Body of pancreas (tissue), 4 donors: ENCODE measurements around the gene CHN2.

Experiments used
- CTCF ChIP-seq, 7 experiments: fragments of 450-650 bp in 4 of 7; fragments of 200-600 bp in 3 of 7; sonication (generic) in 3 of 7; IDR thresholded peaks; one replicate each; pipeline ENCODE4 v1.5.1; 2016 to 2019; ENCODE audit warnings: antibody characterized with exemption in 7 of 7
- POLR2A ChIP-seq, 3 donors: fragments of 450-650 bp; IDR thresholded peaks; one replicate each; pipeline ENCODE4 v1.6.1; 2016; ENCODE audit warnings: antibody characterized with exemption in 3 of 3, mild to moderate bottlenecking in 2 of 3

GRCh38 chr7:29461996-29462395 is 267.4 kb downstream of the CHN2 start:
- TF ChIP-seq CTCF (IDR thresholded peaks at IDR 0.05) (no peak), POLR2A (IDR thresholded peaks at IDR 0.05) (no peak)
